ENCODE results near the gene PALLD. TPM values are rescaled to one million over a fixed set of nuclear protein-coding genes. Genes with fewer than 3 reads are reported as not detected.

PALLD gene
- total and polyA plus RNA-seq, 2 of the 13 experiments (the other 11 are each of a cell fraction or from before 2014, with no cell fraction given) = 0.50 to 1.5 TPM

GRCh38 chr4:168867128-168867527 lies 370.3 kb downstream of the PALLD start (continued):
- TF ChIP-seq, protein P1, sequence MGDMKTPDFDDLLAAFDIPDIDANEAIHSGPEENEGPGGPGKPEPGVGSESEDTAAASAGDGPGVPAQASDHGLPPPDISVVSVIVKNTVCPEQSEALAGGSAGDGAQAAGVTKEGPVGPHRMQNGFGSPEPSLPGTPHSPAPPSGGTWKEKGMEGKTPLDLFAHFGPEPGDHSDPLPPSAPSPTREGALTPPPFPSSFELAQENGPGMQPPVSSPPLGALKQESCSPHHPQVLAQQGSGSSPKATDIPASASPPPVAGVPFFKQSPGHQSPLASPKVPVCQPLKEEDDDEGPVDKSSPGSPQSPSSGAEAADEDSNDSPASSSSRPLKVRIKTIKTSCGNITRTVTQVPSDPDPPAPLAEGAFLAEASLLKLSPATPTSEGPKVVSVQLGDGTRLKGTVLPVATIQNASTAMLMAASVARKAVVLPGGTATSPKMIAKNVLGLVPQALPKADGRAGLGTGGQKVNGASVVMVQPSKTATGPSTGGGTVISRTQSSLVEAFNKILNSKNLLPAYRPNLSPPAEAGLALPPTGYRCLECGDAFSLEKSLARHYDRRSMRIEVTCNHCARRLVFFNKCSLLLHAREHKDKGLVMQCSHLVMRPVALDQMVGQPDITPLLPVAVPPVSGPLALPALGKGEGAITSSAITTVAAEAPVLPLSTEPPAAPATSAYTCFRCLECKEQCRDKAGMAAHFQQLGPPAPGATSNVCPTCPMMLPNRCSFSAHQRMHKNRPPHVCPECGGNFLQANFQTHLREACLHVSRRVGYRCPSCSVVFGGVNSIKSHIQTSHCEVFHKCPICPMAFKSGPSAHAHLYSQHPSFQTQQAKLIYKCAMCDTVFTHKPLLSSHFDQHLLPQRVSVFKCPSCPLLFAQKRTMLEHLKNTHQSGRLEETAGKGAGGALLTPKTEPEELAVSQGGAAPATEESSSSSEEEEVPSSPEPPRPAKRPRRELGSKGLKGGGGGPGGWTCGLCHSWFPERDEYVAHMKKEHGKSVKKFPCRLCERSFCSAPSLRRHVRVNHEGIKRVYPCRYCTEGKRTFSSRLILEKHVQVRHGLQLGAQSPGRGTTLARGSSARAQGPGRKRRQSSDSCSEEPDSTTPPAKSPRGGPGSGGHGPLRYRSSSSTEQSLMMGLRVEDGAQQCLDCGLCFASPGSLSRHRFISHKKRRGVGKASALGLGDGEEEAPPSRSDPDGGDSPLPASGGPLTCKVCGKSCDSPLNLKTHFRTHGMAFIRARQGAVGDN (CRISPR knock-in tag; IDR thresholded peaks at IDR 0.05) = no peak
- TF ChIP-seq BHLHE40 (IDR thresholded peaks at IDR 0.05; ENCODE audit: low read length) (no peak), ZNF274 (CRISPR knock-in tag; IDR thresholded peaks at IDR 0.05) (no peak), ZSCAN30 (CRISPR knock-in tag; IDR thresholded peaks at IDR 0.05) (no peak), RORA (CRISPR knock-in tag; IDR thresholded peaks at IDR 0.05) (no peak), ZNF816 (CRISPR knock-in tag; IDR thresholded peaks at IDR 0.05; ENCODE audit: borderline replicate concordance) (no peak), ZNF205 (CRISPR knock-in tag; IDR thresholded peaks at IDR 0.05) (no peak), ZNF883 (CRISPR knock-in tag; IDR thresholded peaks at IDR 0.05; ENCODE audit: not compliant biosample characterization) (no peak)

DNA sequence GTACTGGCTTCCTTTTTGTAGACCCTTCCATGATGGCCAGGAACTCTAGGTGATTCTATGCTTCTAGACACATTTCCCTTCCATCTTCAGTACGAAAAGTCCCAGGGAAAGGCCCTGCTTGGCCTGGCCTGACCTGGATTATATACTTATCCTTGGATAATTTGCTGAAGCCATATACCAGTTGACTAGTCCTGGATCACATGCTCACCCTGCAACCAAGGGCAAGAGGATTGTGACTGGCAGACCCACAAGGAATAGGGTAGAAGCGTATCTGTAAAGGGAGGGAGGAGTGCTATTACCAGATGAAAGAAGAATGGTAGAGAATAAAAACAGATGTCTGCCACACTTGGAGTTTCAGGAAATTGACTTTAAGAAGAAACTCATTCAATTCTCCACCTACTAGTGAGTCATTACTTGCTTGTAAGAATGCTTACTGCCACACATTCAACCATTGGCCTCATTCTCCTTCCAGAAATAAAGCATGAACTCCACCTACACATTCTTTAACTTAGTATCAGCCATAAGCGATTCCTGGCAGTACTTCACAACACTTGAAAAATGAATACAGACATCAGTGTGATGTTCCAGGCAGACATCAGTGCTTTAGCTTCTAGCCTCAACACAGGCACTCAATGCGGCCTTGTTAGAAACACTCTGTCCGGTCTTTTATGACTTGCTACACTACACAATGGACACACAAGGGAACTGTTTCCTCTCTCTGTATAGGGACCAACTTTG lies 371.4 kb downstream of the PALLD start:
- no peaks in the 10 kb centered on the region; a peak in 1 of 5 replicates for H3K36me3 ChIP-seq (replicated peaks in 1 of 2; ENCODE audit: control insufficient read depth in 1 of 2, insufficient read depth in 2 of 2, low read length in 2 of 2)
- DNase-seq (ENCODE audit: low spot score) = no peak
- CTCF ChIA-PET (ENCODE audit: low intra/inter-chr PET ratio, low total read pairs) = no interaction called here
- no peaks in the 10 kb centered on the region for H3K9me3 ChIP-seq (ENCODE audit: low read length)
- 89% methylated on average over 5 of the region's 5 CpGs for WGBS (ENCODE audit: low lambda C conversion rate)
- POLR2A ChIA-PET = no interaction called here
- no peak overlapping the region for H3K27ac ChIP-seq (ENCODE audit: extremely low read length, insufficient read depth, low read length)
- no peak overlapping the region for H2AFZ ChIP-seq (ENCODE audit: low read length)
- no peak for ATAC-seq
- BruUV-seq (replicated peaks) = no TSS peak
- intact Hi-C loops (cut with micrococcal nuclease; ENCODE audit: unreplicated experiment) (no loop called here), in situ Hi-C loops (cut with HindIII; ENCODE audit: extremely low pct_ligation_motif_present, low pct_unique_long_range_greater_than_20kb) (no loop called here)
- H4K20me1 ChIP-seq (ENCODE audit: insufficient read depth, low read length) = no peaks in the 10 kb centered on the region
- no peak overlapping the region for H3K4me3 ChIP-seq (replicated peaks in 1 of 3; ENCODE audit: insufficient read depth in 1 of 3, low read depth in 2 of 3, low read length in 3 of 3)
- FAIRE-seq = no peak
- no peak overlapping the region for H3K4me2 ChIP-seq (ENCODE audit: low read depth, low read length)
- no peak overlapping the region for H3K9ac ChIP-seq (ENCODE audit: insufficient read depth, low read depth, low read length)
- no peaks in the 10 kb centered on the region for H3K79me2 ChIP-seq (ENCODE audit: insufficient read depth, low read length)
- H3K27me3 ChIP-seq (ENCODE audit: control insufficient read depth in 1 of 2, insufficient read depth in 2 of 2, low read length in 2 of 2) = no peaks in the 10 kb centered on the region
- H3K4me1 ChIP-seq (ENCODE audit: insufficient read depth, low read length) = no peaks in the 10 kb centered on the region
- TF ChIP-seq, protein P2, sequence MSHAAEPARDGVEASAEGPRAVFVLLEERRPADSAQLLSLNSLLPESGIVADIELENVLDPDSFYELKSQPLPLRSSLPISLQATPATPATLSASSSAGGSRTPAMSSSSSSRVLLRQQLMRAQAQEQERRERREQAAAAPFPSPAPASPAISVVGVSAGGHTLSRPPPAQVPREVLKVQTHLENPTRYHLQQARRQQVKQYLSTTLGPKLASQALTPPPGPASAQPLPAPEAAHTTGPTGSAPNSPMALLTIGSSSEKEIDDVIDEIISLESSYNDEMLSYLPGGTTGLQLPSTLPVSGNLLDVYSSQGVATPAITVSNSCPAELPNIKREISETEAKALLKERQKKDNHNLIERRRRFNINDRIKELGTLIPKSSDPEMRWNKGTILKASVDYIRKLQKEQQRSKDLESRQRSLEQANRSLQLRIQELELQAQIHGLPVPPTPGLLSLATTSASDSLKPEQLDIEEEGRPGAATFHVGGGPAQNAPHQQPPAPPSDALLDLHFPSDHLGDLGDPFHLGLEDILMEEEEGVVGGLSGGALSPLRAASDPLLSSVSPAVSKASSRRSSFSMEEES (CRISPR knock-in tag; IDR thresholded peaks at IDR 0.05) = no peak
- no peak for TF ChIP-seq HHEX (CRISPR knock-in tag; IDR thresholded peaks at IDR 0.05)
- TF ChIP-seq BORCS8-MEF2B (CRISPR knock-in tag; IDR thresholded peaks at IDR 0.05) = no peak
- no peak for TF ChIP-seq SETDB1 (CRISPR knock-in tag; IDR thresholded peaks at IDR 0.05; ENCODE audit: borderline replicate concordance)
- TF ChIP-seq MTF1 (CRISPR knock-in tag; IDR thresholded peaks at IDR 0.05) = no peak
- TF ChIP-seq E2F5 (CRISPR knock-in tag; conservative IDR thresholded peaks at IDR 0.05) = no peak
- TF ChIP-seq KAT2B (IDR thresholded peaks at IDR 0.05; ENCODE audit: borderline replicate concordance, low read depth, low read length) = no peak
- TF ChIP-seq SP5 (CRISPR knock-in tag; IDR thresholded peaks at IDR 0.05; ENCODE audit: borderline replicate concordance, low read depth) = no peak
